ENCODE results near the gene PRKN. TPM values are rescaled to one million over a fixed set of nuclear protein-coding genes. Genes with fewer than 3 reads are reported as not detected.
A peak's percentile ranks its signal among the peaks of the same experiment; 100 is the strongest.

The PRKN gene
- total RNA-seq, 4 donors from 2014 or later, result 5.5 to 17.9 (median 6.8) TPM

GRCh38 chr6:162489101-162489976 is 238.2 kb downstream of the PRKN start:
- Histone ChIP-seq H3K27me3 (no peaks in the 10 kb centered on the region), H3K36me3 (no peaks in the 10 kb centered on the region), H3K4me3 (no peak overlapping the region), H3K4me1 (peaks cover 0 to 13% (median 2%) of the 10 kb centered on the region in 4 donors), H3K9me3 (no peaks in the 10 kb centered on the region), H3K27ac (no peak overlapping the region)
- no peak for TF ChIP-seq POLR2A (IDR thresholded peaks at IDR 0.05)
- TF ChIP-seq, protein P1, sequence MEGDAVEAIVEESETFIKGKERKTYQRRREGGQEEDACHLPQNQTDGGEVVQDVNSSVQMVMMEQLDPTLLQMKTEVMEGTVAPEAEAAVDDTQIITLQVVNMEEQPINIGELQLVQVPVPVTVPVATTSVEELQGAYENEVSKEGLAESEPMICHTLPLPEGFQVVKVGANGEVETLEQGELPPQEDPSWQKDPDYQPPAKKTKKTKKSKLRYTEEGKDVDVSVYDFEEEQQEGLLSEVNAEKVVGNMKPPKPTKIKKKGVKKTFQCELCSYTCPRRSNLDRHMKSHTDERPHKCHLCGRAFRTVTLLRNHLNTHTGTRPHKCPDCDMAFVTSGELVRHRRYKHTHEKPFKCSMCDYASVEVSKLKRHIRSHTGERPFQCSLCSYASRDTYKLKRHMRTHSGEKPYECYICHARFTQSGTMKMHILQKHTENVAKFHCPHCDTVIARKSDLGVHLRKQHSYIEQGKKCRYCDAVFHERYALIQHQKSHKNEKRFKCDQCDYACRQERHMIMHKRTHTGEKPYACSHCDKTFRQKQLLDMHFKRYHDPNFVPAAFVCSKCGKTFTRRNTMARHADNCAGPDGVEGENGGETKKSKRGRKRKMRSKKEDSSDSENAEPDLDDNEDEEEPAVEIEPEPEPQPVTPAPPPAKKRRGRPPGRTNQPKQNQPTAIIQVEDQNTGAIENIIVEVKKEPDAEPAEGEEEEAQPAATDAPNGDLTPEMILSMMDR (IDR thresholded peaks at IDR 0.05), result no peak
- TF ChIP-seq EP300 (IDR thresholded peaks at IDR 0.05), result no peak
- DNase-seq (ENCODE audit: low spot score in 2 of 2), result no peak
- 49 to 59% methylated on average over 5 of the region's 5 CpGs for WGBS, 2 donors

DNA sequence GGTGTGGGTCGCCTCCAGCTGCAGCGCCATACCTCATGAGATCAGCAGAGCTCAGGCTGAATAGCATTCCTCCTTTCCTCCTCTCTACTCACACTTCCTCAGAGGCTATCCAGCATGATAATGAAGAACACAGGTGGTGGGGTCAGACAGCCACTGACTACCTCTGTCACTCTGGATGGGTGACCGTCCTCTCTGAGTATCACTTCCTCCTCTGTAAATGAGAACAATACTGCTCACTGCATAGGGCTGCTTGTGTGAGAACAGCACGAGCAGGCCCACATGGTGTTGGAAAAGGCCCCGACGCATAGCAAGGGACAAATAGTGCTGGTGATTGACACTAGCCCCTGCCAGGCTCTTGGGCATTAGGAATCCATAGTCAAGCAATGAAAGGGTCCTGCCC is 239.1 kb downstream of the PRKN start:
- peaks cover 0 to 13% (median 2%) of the 10 kb centered on the region in 4 donors for H3K4me1 ChIP-seq
- H3K27me3 ChIP-seq, result no peaks in the 10 kb centered on the region
- WGBS, 2 donors, result 90 to 93% methylated on average over 6 of the region's 6 CpGs
- no peaks in the 10 kb centered on the region for H3K36me3 ChIP-seq
- no peak overlapping the region for H3K4me3 ChIP-seq
- no peak overlapping the region for H3K27ac ChIP-seq
- TF ChIP-seq EP300 (IDR thresholded peaks at IDR 0.05) (no peak), POLR2A (IDR thresholded peaks at IDR 0.05) (no peak)
- TF ChIP-seq, protein P1 (IDR thresholded peaks at IDR 0.05), result no peak
- H3K9me3 ChIP-seq, result no peaks in the 10 kb centered on the region
- DNase-seq (ENCODE audit: low spot score in 2 of 2), result no peak

DNA sequence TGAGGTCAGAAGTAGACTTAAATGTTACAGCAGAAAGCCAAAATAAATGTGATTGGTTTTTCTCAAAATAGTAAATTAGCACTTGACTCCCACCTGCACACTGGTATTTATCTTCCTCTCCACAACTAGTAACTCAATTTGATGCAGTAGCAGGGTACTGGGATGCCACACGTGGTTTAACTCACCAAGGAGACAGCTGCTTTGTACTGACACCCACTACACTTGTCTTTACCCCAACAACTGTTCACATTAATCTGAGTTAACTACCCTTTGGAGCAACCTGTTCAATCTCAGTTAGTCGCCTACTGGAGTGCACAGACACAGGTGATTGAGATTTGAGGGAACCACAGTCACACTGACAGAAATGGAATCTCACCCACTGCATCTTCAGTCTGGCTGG is 242.1 kb downstream of the PRKN start:
- Histone ChIP-seq H3K9me3 (no peaks in the 10 kb centered on the region), H3K4me3 (peak overlapping the region in 2 of 4 donors; percentile 27 to 30), H3K27ac (no peak overlapping the region), H3K36me3 (no peaks in the 10 kb centered on the region), H3K4me1 (peaks cover 0 to 13% (median 2%) of the 10 kb centered on the region in 4 donors), H3K27me3 (no peaks in the 10 kb centered on the region)
- TF ChIP-seq, protein P1 (IDR thresholded peaks at IDR 0.05), result no peak
- TF ChIP-seq EP300 (IDR thresholded peaks at IDR 0.05) (no peak), POLR2A (IDR thresholded peaks at IDR 0.05) (no peak)
- 54 to 74% methylated on average over 2 of the region's 2 CpGs for WGBS, 2 donors
- DNase-seq (ENCODE audit: low spot score in 2 of 2), result no peak

- Histone ChIP-seq H3K4me3 (no peak overlapping the region), H3K27me3 (no peaks in the 10 kb centered on the region), H3K36me3 (no peaks in the 10 kb centered on the region), H3K27ac (no peak overlapping the region), H3K9me3 (no peaks in the 10 kb centered on the region), H3K4me1 (peaks cover 0 to 6% (median 0%) of the 10 kb centered on the region in 4 donors)
- DNase-seq (ENCODE audit: low spot score in 2 of 2), result no peak
- TF ChIP-seq, protein P1 (IDR thresholded peaks at IDR 0.05), result no peak
- TF ChIP-seq EP300 (IDR thresholded peaks at IDR 0.05), result no peak
- TF ChIP-seq POLR2A (IDR thresholded peaks at IDR 0.05), result no peak
These were observed 245.6 kb downstream of the PRKN start for GRCh38 chr6:162481938-162482337.

GRCh38 chr6:162481320-162481719 is 246.2 kb downstream of the PRKN start:
- no peak for DNase-seq (ENCODE audit: low spot score in 2 of 2)
- Histone ChIP-seq H3K27ac (no peak overlapping the region), H3K27me3 (no peaks in the 10 kb centered on the region), H3K36me3 (no peaks in the 10 kb centered on the region), H3K9me3 (no peaks in the 10 kb centered on the region), H3K4me1 (peaks cover 0 to under 1% (median 0%) of the 10 kb centered on the region in 4 donors), H3K4me3 (no peak overlapping the region)
- TF ChIP-seq, protein P1 (IDR thresholded peaks at IDR 0.05), result no peak
- TF ChIP-seq POLR2A (IDR thresholded peaks at IDR 0.05) (no peak), EP300 (IDR thresholded peaks at IDR 0.05) (no peak)
- WGBS, 2 donors, result 89% methylated on average over 2 of the region's 2 CpGs

Data from tibial nerve (tissue), 4 donors.